AG04450 (cell line): Measurements from ENCODE around the gene CATSPERD. TPM values are rescaled to one million over a fixed set of nuclear protein-coding genes. Genes with fewer than 3 reads are reported as not detected.
A peak's percentile ranks its signal among the peaks of the same experiment; 100 is the strongest.

Experiments
- CTCF ChIA-PET: fragments of 300-600, 350-600 bp; formaldehyde crosslinking; extraction: SDS; loops from one replicate; lab custom pipeline; 2022; ENCODE audit warnings: antibody characterized with exemption, inconsistent platforms; lab: Charles Lee
- POLR2A ChIA-PET: fragments of 350-600 bp; formaldehyde crosslinking; extraction: SDS; loops from one replicate; lab custom pipeline; 2021; ENCODE audit warnings: antibody characterized with exemption, inconsistent platforms; lab: Yijun Ruan, JAX
- DNase-seq: peaks from one replicate; pipeline ENCODE4 v3.0.0-alpha.2; 2011; ENCODE audit warnings: low read depth, low spot score
- H3K27ac ChIP-seq: one replicate; pipeline ENCODE4 v1.5.1; 2012; ENCODE audit warnings: low read depth, low read length, control low read depth
- H3K27me3 ChIP-seq: one replicate; pipeline ENCODE4 v1.6.0; 2012; ENCODE audit warnings: low read length; ENCODE audit not compliant: control insufficient read depth, insufficient read depth
- H3K4me3 ChIP-seq: 2 replicates; pipeline ENCODE4 v1.5.1; 2011; ENCODE audit warnings: mild to moderate bottlenecking, low read depth, low read length, control low read depth
- H3K9me3 ChIP-seq: 2 replicates; pipeline ENCODE4 v1.5.1; 2012; ENCODE audit warnings: low read length; ENCODE audit not compliant: control insufficient read depth, insufficient read depth
- polyA plus RNA-seq: library from polyadenylated mRNA; depleted of rRNA; stranded (reverse); fragments of >200 nt; gene quantifications from 2 replicates; pipeline ENCODE4 v1.2.3, GENCODE V29; 2011
- TF ChIP-seq, protein P1 (sequence below): IDR thresholded peaks from 2 replicates; pipeline ENCODE4 v1.5.1; 2011; ENCODE audit warnings: low read depth, low read length, control low read depth, inconsistent platforms

The CATSPERD gene
- polyA plus RNA-seq, 1 experiment: not detected

DNA sequence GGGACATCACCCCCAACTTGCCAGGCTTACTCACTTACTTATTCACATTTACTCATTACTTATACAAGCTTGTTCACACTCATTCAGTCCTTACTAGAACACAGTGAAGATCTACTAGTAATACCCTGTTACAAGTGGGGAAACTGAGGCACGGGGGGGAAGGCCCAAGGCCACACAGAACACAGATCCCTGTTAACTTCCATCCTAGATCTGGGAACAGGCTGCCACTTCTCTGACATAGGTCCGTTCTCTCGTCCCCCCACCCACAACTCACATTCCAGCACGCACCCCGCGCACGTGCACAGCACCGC is 83.0 kb downstream of the CATSPERD start:
- H3K27me3 ChIP-seq: peaks cover 48% of the 10 kb centered on the region
- no peak for DNase-seq
- ChIA-PET POLR2A (interaction anchor here (0.6 to 1.8 kb wide), 5 partner anchors 25 to 100 kb away, joined by 6 to 15 read pairs (median 6); partner anchors contain the start of gene NDUFA11), CTCF (interaction anchor here (0.6 to 2.1 kb wide), 57 partner anchors 9 to 427 kb away, joined by 3 to 141 read pairs (median 7); partner anchors contain the start of genes CATSPERD, DUS3L, FUT6 and NDUFA11)
- H3K9me3 ChIP-seq: peaks cover 3% of the 10 kb centered on the region; the same call in 1 of the 2 replicates
- H3K4me3 ChIP-seq: peak overlapping the region; percentile 44
- TF ChIP-seq, protein P1, sequence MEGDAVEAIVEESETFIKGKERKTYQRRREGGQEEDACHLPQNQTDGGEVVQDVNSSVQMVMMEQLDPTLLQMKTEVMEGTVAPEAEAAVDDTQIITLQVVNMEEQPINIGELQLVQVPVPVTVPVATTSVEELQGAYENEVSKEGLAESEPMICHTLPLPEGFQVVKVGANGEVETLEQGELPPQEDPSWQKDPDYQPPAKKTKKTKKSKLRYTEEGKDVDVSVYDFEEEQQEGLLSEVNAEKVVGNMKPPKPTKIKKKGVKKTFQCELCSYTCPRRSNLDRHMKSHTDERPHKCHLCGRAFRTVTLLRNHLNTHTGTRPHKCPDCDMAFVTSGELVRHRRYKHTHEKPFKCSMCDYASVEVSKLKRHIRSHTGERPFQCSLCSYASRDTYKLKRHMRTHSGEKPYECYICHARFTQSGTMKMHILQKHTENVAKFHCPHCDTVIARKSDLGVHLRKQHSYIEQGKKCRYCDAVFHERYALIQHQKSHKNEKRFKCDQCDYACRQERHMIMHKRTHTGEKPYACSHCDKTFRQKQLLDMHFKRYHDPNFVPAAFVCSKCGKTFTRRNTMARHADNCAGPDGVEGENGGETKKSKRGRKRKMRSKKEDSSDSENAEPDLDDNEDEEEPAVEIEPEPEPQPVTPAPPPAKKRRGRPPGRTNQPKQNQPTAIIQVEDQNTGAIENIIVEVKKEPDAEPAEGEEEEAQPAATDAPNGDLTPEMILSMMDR: no peak
- H3K27ac ChIP-seq: no peak overlapping the region

DNA sequence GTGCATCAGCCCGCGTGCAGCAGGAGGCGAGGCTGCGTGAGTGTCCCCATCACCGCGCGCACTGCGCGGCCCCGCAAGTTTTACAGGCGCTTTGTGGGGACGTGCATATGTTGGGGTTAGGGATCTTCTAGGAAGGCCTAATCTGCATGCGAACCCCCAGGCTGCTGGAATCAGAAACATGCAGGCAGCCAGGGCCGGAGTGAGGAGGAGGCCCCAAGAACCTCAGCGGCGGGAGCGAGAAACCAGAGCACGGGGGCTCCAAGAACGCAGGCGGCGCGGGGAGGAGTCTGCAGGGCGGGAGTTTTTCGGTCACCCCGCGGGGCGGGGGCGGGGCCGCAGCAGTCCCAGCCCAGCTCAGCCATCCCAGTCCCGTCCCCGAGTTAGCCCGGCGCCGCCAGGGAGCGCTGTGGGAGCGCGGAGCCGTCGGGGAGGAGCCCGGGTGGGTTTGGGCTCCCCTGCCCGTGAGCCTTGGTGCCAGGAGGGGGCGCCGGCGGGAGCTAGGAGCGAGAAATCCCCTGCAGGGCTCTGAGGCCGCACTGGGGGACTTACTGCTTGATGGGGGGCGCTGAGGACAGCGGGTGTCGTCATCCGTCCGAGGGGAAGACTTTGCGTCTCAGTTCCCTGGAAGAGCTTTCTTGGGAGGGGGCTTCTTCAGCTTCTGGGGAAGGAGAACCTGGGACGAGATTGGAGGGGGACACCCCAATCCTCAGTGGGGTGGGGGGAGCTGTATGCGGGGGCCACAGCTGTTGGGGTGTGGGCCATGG is 83.5 kb downstream of the CATSPERD start:
- H3K27me3 ChIP-seq: peaks cover 49% of the 10 kb centered on the region
- ChIA-PET POLR2A (interaction anchor here (0.5 to 1.8 kb wide), 11 partner anchors 13 to 511 kb away, joined by 3 to 15 read pairs (median 6); partner anchors contain the start of genes LONP1 and NDUFA11), CTCF (interaction anchor here (0.6 to 2.1 kb wide), 69 partner anchors 8 to 427 kb away, joined by 3 to 141 read pairs (median 7); partner anchors contain the start of genes CATSPERD, DUS3L, FUT6 and NDUFA11)
- DNase-seq: peak; percentile 74
- H3K27ac ChIP-seq: no peak overlapping the region
- H3K4me3 ChIP-seq: peak overlapping the region; percentile 44
- TF ChIP-seq, protein P1: peak; percentile 97
- peaks cover 4% of the 10 kb centered on the region; the same call in 1 of the 2 replicates for H3K9me3 ChIP-seq

DNA sequence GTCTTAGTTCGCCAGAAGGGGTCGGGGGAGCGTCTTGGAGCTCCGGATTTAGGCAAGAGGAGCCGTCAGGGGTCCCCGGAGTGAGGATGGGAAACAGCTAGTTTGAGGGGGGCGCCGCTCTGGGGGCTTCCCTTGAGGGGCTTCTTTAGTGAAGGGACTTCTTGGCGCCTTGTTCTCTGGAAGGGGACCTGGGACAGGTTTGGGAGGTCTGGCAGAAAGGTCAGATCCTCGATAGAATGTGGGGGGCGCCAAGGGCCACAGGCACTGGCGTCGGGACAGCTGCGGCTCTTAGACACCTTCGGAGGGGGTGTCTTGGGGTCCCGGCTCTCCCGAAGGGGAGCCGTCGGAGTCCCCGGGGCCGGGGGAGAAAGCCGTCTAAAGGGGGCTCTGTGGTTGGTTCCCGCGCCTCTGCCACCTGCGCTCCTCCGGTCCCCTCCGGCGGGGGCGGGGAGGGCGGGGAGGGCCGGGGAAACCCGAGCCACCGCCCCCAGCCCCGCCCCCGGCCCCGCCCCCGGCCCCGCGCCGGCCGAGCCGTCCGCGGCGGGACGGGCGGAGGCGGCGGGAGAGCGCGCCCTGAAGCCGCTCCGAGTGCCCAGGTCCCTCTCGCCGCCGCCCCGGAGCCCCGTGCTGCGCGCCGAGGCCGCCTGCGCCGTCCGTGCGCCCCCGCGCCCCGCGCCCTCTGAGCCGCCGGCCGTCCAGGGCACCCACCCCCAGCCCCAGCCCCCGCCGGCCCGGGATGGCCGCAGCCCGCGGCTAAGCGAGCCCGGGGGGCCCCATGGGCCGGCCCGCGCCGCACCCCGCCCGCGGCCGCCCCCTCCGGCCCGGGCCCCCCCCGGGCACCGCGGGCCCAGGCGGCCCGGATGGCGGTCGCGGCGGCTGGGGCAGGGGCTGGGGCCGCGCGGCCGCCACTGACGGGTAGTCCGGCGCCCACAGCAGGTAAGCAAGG is 84.4 kb downstream of the CATSPERD start, which contains the start of gene NRTN:
NRTN (plus strand) TSS at position 552 of the 946 bp plus-strand sequence. CDS start 19,099 bp downstream, outside the sequence.
- H3K9me3 ChIP-seq: peaks cover 4% of the 10 kb centered on the region; the same call in 1 of the 2 replicates
- ChIA-PET CTCF (interaction anchor here (0.7 to 2.1 kb wide), 67 partner anchors 8 to 426 kb away, joined by 3 to 141 read pairs (median 7); partner anchors contain the start of genes CATSPERD, DUS3L, FUT6 and NDUFA11), POLR2A (interaction anchor here (0.5 to 1.8 kb wide), 9 partner anchors 14 to 217 kb away, joined by 3 to 15 read pairs (median 5); partner anchors contain the start of genes LONP1 and NDUFA11)
- H3K27me3 ChIP-seq: peaks cover 41% of the 10 kb centered on the region
- TF ChIP-seq, protein P1: no peak
- DNase-seq: no peak
- no peak within 1 kb of the TSS for H3K27ac ChIP-seq
- H3K4me3 ChIP-seq: peak within 1 kb of the TSS; percentile 44; the same call in 1 of the 2 replicates

DNA sequence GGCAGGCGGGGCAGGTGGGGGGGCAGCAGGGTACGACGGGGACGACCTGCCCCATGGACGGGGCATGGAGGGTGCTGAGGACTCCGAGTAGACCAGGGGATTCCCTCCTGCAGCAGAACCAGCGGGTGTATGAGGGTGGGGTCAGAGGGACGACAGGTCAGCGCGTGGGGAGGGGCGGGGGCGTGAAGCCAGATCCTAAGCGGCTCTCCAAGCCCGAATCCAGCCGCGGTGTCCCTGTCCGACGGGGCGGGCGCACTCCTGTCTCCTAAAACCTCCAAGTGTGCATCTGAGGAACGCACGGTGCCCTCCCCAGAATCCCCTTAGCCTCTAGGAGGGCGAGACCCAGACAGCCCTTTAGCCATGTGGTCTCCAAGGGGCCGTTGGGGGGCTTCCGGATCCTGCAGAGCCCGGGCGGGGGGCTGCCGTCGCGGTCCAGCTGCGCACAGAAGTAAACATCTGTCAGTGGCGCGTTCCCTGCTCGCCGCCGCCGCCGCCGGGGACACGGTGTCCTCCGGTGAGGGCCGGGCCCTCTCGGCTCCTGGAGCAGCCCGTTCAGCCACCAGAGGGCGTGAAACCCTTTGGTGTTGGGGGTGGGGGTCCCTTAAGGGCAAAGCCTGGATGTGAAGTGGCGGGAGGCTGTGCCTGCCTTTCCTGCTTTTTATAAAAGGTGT is 85.2 kb downstream of the CATSPERD start:
- H3K4me3 ChIP-seq: peak overlapping the region; percentile 20; the same call in 1 of the 2 replicates
- H3K27me3 ChIP-seq: peaks cover 33% of the 10 kb centered on the region
- ChIA-PET CTCF (interaction anchor here (0.5 to 0.8 kb wide), 2 partner anchors 53 to 85 kb away, joined by 3 read pairs; no protein-coding TSS in a partner anchor), POLR2A (no interaction called here)
- H3K27ac ChIP-seq: no peak overlapping the region
- H3K9me3 ChIP-seq: peaks cover 4% of the 10 kb centered on the region; the same call in 1 of the 2 replicates
- TF ChIP-seq, protein P1: peak; percentile 73
- no peak for DNase-seq
